A549 (cell line): ENCODE measurements around the gene DDX10. TPM values are rescaled to one million over a fixed set of nuclear protein-coding genes. Genes with fewer than 3 reads are reported as not detected.
"Not testable (repeated sequence)": the region's sequence is repeated elsewhere in the genome, so short reads cannot be mapped to it uniquely, and the experiment has no call there.

Experiments
- ATAC-seq, 2 experiments: fragments of 200-7000 bp in 1 of 2; fragments of >200 bp in 1 of 2; cut with Nextera tagmentation in 1 of 2; cut with Tn5 transposase in 1 of 2; 3 replicates each; pipeline versions ENCODE4 v1.8.0 to v1.9.1; 2018 to 2020; ENCODE audit warnings: mild to moderate bottlenecking in 1 of 2, moderate library complexity in 1 of 2
- CTCF ChIA-PET: fragments of 300-600 bp; sonication (Branson Sonifier 250); formaldehyde crosslinking; extraction: SDS; loops from one replicate; lab custom pipeline; 2021; ENCODE audit warnings: antibody characterized with exemption, inconsistent platforms; lab: Yijun Ruan, JAX
- POLR2A ChIA-PET: fragments of 350-600 bp; formaldehyde crosslinking; extraction: SDS; loops from one replicate; lab custom pipeline; 2021; ENCODE audit warnings: antibody characterized with exemption, inconsistent platforms; lab: Yijun Ruan, JAX
- DNase-seq, 2 experiments: peaks; one replicate each; pipeline versions ENCODE4 v3.0.0 to v3.0.0-alpha.2; 2011 to 2016; ENCODE audit warnings: low read depth in 1 of 2, low spot score in 1 of 2
- FAIRE-seq: peaks from 2 replicates; lab custom pipeline; 2011; peaks lifted over from hg19 to GRCh38; lab: Jason Lieb, UNC
- H3K27ac ChIP-seq, 2 experiments: fragments of >200 bp; sonication (Bioruptor Twin); formaldehyde crosslinking; 3 replicates each; pipeline ENCODE4 v1.5.1; 2016 to 2017
- H3K4me1 ChIP-seq: fragments of >200 bp; sonication (Bioruptor Twin); formaldehyde crosslinking; 3 replicates; pipeline ENCODE4 v1.6.1; 2016
- H3K4me2 ChIP-seq: fragments of >200 bp; sonication (Bioruptor Twin); formaldehyde crosslinking; 3 replicates; pipeline ENCODE4 v1.6.1; 2016
- H3K4me3 ChIP-seq: fragments of >200 bp; sonication (Bioruptor Twin); formaldehyde crosslinking; 3 replicates; pipeline ENCODE4 v1.5.1; 2016
- H3K9me3 ChIP-seq: fragments of >200 bp; sonication (Bioruptor Twin); formaldehyde crosslinking; 3 replicates; pipeline ENCODE4 v1.6.1; 2016
- ATOH8 ChIP-seq: fragments of 250-450 bp; sonication (Bioruptor Pico); IDR thresholded peaks from 2 replicates; pipeline ENCODE4 v1.5.0; 2020; ENCODE audit warnings: low read depth, mild to moderate bottlenecking, moderate library complexity
- BHLHE40 ChIP-seq: IDR thresholded peaks from 2 replicates; pipeline ENCODE4 v1.6.1; 2012; ENCODE audit warnings: low read depth, low read length, inconsistent platforms
- CHD4 ChIP-seq: fragments of 200-600 bp; sonication (generic); IDR thresholded peaks from 2 replicates; pipeline ENCODE4 v1.6.1; 2016; ENCODE audit warnings: antibody characterized with exemption, mild to moderate bottlenecking, borderline replicate concordance
- EHF ChIP-seq: fragments of 250-450 bp; sonication (Bioruptor Pico); IDR thresholded peaks from 2 replicates; pipeline ENCODE4 v1.5.0; 2020; ENCODE audit warnings: mild to moderate bottlenecking
- EHMT2 ChIP-seq: fragments of 200-600 bp; sonication (generic); IDR thresholded peaks from 2 replicates; pipeline ENCODE4 v1.6.1; 2016; ENCODE audit warnings: antibody characterized with exemption, low read depth, mild to moderate bottlenecking, moderate library complexity
- ESRRA ChIP-seq: fragments of 150-350 bp; IDR thresholded peaks from 2 replicates; pipeline ENCODE4 v1.6.1; 2014; ENCODE audit warnings: mild to moderate bottlenecking, low read length, borderline replicate concordance
- FOSL2 ChIP-seq, 2 experiments: fragments of 450-650 bp in 1 of 2; fragments of >200 bp in 1 of 2; sonication (Bioruptor Twin) in 1 of 2; formaldehyde crosslinking; IDR thresholded peaks; 2 replicates each; pipeline versions ENCODE4 v1.5.0 to v1.6.1; 2016 to 2020; ENCODE audit warnings: mild to moderate bottlenecking in 1 of 2, moderate library complexity in 1 of 2
- GATA3 ChIP-seq: IDR thresholded peaks from 2 replicates; pipeline ENCODE4 v1.6.1; 2012; ENCODE audit warnings: borderline replicate concordance
- HDAC2 ChIP-seq: fragments of 200-600 bp; sonication (generic); IDR thresholded peaks from 2 replicates; pipeline ENCODE4 v1.6.1; 2016
- HES2 ChIP-seq: fragments of >200 bp; sonication (Bioruptor Twin); formaldehyde crosslinking; IDR thresholded peaks from 2 replicates; pipeline ENCODE4 v1.6.1; 2016
- HMGXB4 ChIP-seq: fragments of 250-450 bp; sonication (Bioruptor Pico); IDR thresholded peaks from 2 replicates; pipeline ENCODE4 v1.5.0; 2021; ENCODE audit warnings: mild to moderate bottlenecking, moderate library complexity, borderline replicate concordance
- MAFK ChIP-seq: fragments of 450-650 bp; IDR thresholded peaks from 2 replicates; pipeline ENCODE4 v1.6.1; 2014; ENCODE audit not compliant: partially characterized antibody
- MAX ChIP-seq: IDR thresholded peaks from 2 replicates; pipeline ENCODE4 v1.6.1; 2012
- MYC ChIP-seq: IDR thresholded peaks from 2 replicates; pipeline ENCODE4 v1.6.1; 2012; ENCODE audit warnings: mild to moderate bottlenecking, inconsistent platforms, low read length, improper control_type of control experiment, borderline replicate concordance
- PBX3 ChIP-seq: IDR thresholded peaks from 2 replicates; pipeline ENCODE4 v1.6.1; 2012
- PHF8 ChIP-seq: fragments of 200-600 bp; sonication (generic); IDR thresholded peaks from 2 replicates; pipeline ENCODE4 v1.6.1; 2016; ENCODE audit warnings: low read depth, mild to moderate bottlenecking, antibody characterized with exemption, moderate library complexity, borderline replicate concordance
- POLR2A ChIP-seq: IDR thresholded peaks from 2 replicates; pipeline ENCODE4 v1.6.1; 2012; ENCODE audit warnings: mild to moderate bottlenecking, low read length
- REST ChIP-seq: fragments of 200-600 bp; sonication (generic); IDR thresholded peaks from 2 replicates; pipeline ENCODE4 v1.6.1; 2016; ENCODE audit warnings: antibody characterized with exemption, mild to moderate bottlenecking, moderate library complexity
- RNF2 ChIP-seq: fragments of 200-600 bp; sonication (generic); IDR thresholded peaks from 2 replicates; pipeline ENCODE4 v1.6.1; 2016; ENCODE audit warnings: low read depth, mild to moderate bottlenecking, antibody characterized with exemption, moderate library complexity, borderline replicate concordance
- ZFP36 ChIP-seq: fragments of 450-650 bp; IDR thresholded peaks from 2 replicates; pipeline ENCODE4 v1.6.1; 2014; ENCODE audit warnings: borderline replicate concordance; ENCODE audit not compliant: partially characterized antibody
- ZNF302 ChIP-seq: fragments of 250-450 bp; sonication (Bioruptor Pico); IDR thresholded peaks from 2 replicates; pipeline ENCODE4 v1.9.0; 2021; ENCODE audit warnings: inconsistent platforms, mild to moderate bottlenecking, moderate library complexity
- ZSCAN20 ChIP-seq: fragments of 250-450 bp; sonication (Bioruptor Pico); IDR thresholded peaks from 2 replicates; pipeline ENCODE4 v1.8.0; 2022; ENCODE audit warnings: mild to moderate bottlenecking, moderate library complexity
- WGBS: methylation state at CpG from one replicate; pipeline ENCODE4 v1.1.6; 2017; ENCODE audit errors: missing lambda C conversion rate; 5-methylcytosine and 5-hydroxymethylcytosine counted together
- polyA plus RNA-seq, 4 experiments: library from polyadenylated mRNA; depleted of rRNA in 3 of 4; stranded (reverse); fragments of >200 nt; fragmentation: RNase III in 1 of 4; extraction: RNeasy Plus Mini Kit Qiagen cat#74134 plus additional on column Dnase treatment in 1 of 4; gene quantifications; 2 replicates in 3 of 4; 3 replicates in 1 of 4; pipeline ENCODE4 v1.2.3, GENCODE V29; 2011 to 2017

Gene DDX10
- polyA plus RNA-seq, 2 of the 4 experiments (the other 2 are of a cell fraction) = 46.0 to 189 TPM

GRCh38 chr11:108775324-108775723 is 110.5 kb downstream of the DDX10 start:
- Histone ChIP-seq H3K4me1 (no peaks in the 10 kb centered on the region), H3K9me3 (peaks cover 9% of the 10 kb centered on the region; the same call in 1 of the 3 replicates), H3K4me3 (no peak overlapping the region), H3K27ac (no peak overlapping the region), H3K4me2 (no peak overlapping the region)
- 73% methylated on average over 1 of the region's 1 CpG for WGBS
- no peak for FAIRE-seq
- POLR2A ChIA-PET = no interaction called here
- CTCF ChIA-PET = no interaction called here
- no peak for ATAC-seq
- DNase-seq = no peak
- TF ChIP-seq FOSL2 (IDR thresholded peaks at IDR 0.05) (no peak), FOSL2 (CRISPR knock-in tag; IDR thresholded peaks at IDR 0.05) (no peak), ZFP36 (no peak), HMGXB4 (CRISPR knock-in tag) (no peak), EHF (CRISPR knock-in tag) (no peak), RNF2 (no peak), EHMT2 (no peak), ATOH8 (CRISPR knock-in tag) (no peak)

- H3K27ac ChIP-seq, DNase-seq, H3K4me1 ChIP-seq, H3K9me3 ChIP-seq, H3K4me2 ChIP-seq, H3K4me3 ChIP-seq, POLR2A ChIA-PET, ATAC-seq, FAIRE-seq, CTCF ChIA-PET: not testable (repeated sequence)
- WGBS = 89% methylated on average over 3 of the region's 4 CpGs
Observed at GRCh38 chr11:108779147-108779546, 114.3 kb downstream of the DDX10 start.

GRCh38 chr11:108780119-108780518 is 115.2 kb downstream of the DDX10 start:
- no peak overlapping the region for H3K4me2 ChIP-seq
- 83% methylated on average over 1 of the region's 1 CpG for WGBS
- no peak for DNase-seq
- TF ChIP-seq PBX3 = no peak
- no peak for TF ChIP-seq POLR2A
- no peak for TF ChIP-seq HES2
- TF ChIP-seq MYC = no peak
- TF ChIP-seq HDAC2 = no peak
- TF ChIP-seq HMGXB4 (CRISPR knock-in tag) = no peak
- no peak for TF ChIP-seq ZSCAN20
- no peak for TF ChIP-seq CHD4
- TF ChIP-seq PHF8 = no peak
- TF ChIP-seq BHLHE40 = no peak
- no peak for TF ChIP-seq MAFK
- no peak for TF ChIP-seq ESRRA
- TF ChIP-seq MAX = no peak
- TF ChIP-seq GATA3 = no peak
- TF ChIP-seq REST = no peak
- TF ChIP-seq EHMT2 = no peak
- TF ChIP-seq ZNF302 (CRISPR knock-in tag) = no peak

More at GRCh38 chr11:108780119-108780518, 115.2 kb downstream of the DDX10 start:
- ATAC-seq (no peak), FAIRE-seq (no peak)
- H3K9me3 ChIP-seq = peaks cover 9% of the 10 kb centered on the region; the same call in 2 of the 3 replicates
- CTCF ChIA-PET = no interaction called here
- H3K4me3 ChIP-seq = no peak overlapping the region
- H3K27ac ChIP-seq = no peak overlapping the region
- H3K4me1 ChIP-seq = no peaks in the 10 kb centered on the region
- POLR2A ChIA-PET = no interaction called here
